Measurements from ENCODE around the gene LZTFL1.

LZTFL1 gene

DNA sequence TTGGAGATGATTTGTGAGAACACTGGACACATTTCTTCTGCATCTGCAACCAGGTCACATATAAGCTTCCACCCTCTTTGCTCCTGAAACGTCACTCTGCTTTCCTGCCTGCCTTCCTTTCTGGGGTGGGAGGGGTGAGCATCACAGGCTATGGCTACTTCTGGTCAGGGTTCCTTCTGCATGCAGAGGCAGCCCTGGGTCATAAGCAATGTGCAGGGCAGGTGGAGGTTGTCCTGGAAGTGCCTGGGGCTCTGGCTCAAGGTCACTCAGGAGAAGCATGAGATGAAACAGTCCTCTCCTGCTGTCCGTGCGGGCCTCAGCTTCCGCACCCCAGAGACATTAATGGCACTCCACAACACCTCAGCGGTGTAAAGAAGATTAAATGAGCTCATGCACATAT is 60.6 kb downstream of the LZTFL1 start:
- Histone ChIP-seq H3F3A (ENCODE audit: insufficient read depth) (no peaks in the 10 kb centered on the region), H3K4me3 (ENCODE audit: insufficient read depth, low read length, poor library complexity, severe bottlenecking) (no peak overlapping the region), H3K4me2 (ENCODE audit: low read depth, low read length, poor library complexity, severe bottlenecking) (no peak overlapping the region), H2AFZ (ENCODE audit: low read depth, low read length, severe bottlenecking) (no peak overlapping the region), H3K9me2 (replicated peaks; ENCODE audit: insufficient read depth, low read length) (no peaks in the 10 kb centered on the region), H3K36me3 (ENCODE audit: low read length) (no peaks in the 10 kb centered on the region), H3K27me3 (ENCODE audit: low read length) (no peaks in the 10 kb centered on the region), H3K27ac (ENCODE audit: low read depth, low read length) (no peak overlapping the region), H4K20me1 (ENCODE audit: low read depth, low read length) (no peaks in the 10 kb centered on the region), H3K9ac (ENCODE audit: low read length) (no peak overlapping the region), H3K79me2 (ENCODE audit: insufficient read depth, low read length) (no peaks in the 10 kb centered on the region), H3K9me3 (ENCODE audit: insufficient read depth, low read length) (no peaks in the 10 kb centered on the region)
- TF ChIP-seq, protein P1, sequence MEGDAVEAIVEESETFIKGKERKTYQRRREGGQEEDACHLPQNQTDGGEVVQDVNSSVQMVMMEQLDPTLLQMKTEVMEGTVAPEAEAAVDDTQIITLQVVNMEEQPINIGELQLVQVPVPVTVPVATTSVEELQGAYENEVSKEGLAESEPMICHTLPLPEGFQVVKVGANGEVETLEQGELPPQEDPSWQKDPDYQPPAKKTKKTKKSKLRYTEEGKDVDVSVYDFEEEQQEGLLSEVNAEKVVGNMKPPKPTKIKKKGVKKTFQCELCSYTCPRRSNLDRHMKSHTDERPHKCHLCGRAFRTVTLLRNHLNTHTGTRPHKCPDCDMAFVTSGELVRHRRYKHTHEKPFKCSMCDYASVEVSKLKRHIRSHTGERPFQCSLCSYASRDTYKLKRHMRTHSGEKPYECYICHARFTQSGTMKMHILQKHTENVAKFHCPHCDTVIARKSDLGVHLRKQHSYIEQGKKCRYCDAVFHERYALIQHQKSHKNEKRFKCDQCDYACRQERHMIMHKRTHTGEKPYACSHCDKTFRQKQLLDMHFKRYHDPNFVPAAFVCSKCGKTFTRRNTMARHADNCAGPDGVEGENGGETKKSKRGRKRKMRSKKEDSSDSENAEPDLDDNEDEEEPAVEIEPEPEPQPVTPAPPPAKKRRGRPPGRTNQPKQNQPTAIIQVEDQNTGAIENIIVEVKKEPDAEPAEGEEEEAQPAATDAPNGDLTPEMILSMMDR (IDR thresholded peaks at IDR 0.05; ENCODE audit: insufficient read depth, low read length, poor library complexity, severe bottlenecking), result no peak
- TF ChIP-seq EZH2phosphoT487 (conservative IDR thresholded peaks at IDR 0.05; ENCODE audit: low read length), result no peak

DNA sequence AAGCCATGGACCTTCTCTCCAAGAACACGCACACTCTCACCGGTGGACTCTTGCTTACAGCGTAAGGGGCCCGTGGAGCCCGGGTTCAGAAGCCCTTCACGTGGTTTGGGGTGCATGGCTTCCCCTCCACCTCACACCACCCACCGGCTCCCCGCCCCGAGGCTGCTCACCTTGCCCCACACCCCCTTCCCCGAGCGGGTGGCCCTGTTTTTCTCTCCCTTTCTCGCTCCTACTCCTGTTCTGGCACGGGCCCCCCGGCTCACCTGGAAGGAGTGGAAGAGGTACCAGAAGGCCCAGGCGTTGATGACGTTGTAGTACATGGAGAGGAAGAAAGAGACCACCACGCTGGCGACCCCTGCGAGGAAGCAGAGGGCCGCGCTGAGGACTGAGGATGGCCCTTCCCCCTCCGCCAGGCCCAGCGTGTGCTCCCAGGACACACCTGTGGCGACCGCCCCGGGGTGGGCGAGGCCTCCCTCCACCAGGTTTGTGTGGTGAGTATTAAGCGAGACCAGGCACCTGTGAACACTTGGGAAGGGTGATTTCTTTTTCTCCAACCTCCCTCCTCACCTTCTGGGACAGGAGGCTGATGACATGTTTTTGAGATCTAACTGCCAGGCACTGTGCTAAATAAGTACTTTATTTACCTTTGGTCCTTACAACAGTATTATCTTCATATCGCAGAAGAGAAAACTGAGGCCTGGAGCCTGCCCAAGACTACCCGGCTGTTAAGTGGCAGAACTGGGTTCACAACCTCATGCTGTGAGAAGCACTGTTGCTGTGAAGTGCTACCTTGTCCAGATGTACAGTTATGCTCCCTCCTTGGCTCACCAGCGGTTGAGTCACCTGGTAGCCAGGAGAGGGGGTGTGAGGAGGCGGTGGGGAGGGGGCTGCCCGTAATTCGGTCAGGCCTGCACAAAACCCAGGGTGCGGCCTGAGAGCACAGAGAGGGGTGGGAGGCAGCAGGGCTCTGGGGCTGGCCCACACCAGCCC is 61.9 kb downstream of the LZTFL1 start:
- H3K27ac ChIP-seq (ENCODE audit: low read depth, low read length), result no peak overlapping the region
- TF ChIP-seq, protein P1 (IDR thresholded peaks at IDR 0.05; ENCODE audit: insufficient read depth, low read length, poor library complexity, severe bottlenecking), result no peak
- no peak for TF ChIP-seq EZH2phosphoT487 (conservative IDR thresholded peaks at IDR 0.05; ENCODE audit: low read length)
- H3K9ac ChIP-seq (ENCODE audit: low read length), result no peak overlapping the region
- no peaks in the 10 kb centered on the region for H3F3A ChIP-seq (ENCODE audit: insufficient read depth)
- no peaks in the 10 kb centered on the region for H3K27me3 ChIP-seq (ENCODE audit: low read length)
- H3K4me3 ChIP-seq (ENCODE audit: insufficient read depth, low read length, poor library complexity, severe bottlenecking), result no peak overlapping the region
- no peaks in the 10 kb centered on the region for H3K79me2 ChIP-seq (ENCODE audit: insufficient read depth, low read length)
- no peak overlapping the region for H3K4me2 ChIP-seq (ENCODE audit: low read depth, low read length, poor library complexity, severe bottlenecking)
- no peaks in the 10 kb centered on the region for H3K9me3 ChIP-seq (ENCODE audit: insufficient read depth, low read length)
- no peaks in the 10 kb centered on the region for H3K36me3 ChIP-seq (ENCODE audit: low read length)
- H2AFZ ChIP-seq (ENCODE audit: low read depth, low read length, severe bottlenecking), result no peak overlapping the region
- H4K20me1 ChIP-seq (ENCODE audit: low read depth, low read length), result no peaks in the 10 kb centered on the region
- H3K9me2 ChIP-seq (replicated peaks; ENCODE audit: insufficient read depth, low read length), result no peaks in the 10 kb centered on the region

DNA sequence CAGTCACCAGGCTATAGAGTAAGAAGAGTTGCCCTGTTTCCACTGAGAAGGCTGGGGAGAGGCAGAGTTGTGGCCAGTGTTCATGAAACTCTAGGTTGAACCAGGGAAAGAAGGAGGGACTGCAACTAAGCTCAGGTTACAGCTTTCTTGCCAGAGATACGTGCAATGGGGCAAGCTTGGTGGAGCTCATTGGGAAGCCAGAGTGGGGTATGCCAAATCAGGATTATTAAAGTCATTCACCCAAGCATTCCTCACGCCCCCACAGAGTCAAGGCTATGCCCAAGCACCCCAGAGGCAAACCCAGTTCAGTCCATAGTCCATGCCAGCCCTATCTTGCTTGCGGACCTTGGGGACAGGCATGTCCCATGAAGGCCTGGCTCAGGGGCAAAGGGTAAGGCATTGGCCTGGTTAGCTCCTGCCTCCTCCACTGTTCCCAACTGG is 63.1 kb downstream of the LZTFL1 start:
- Histone ChIP-seq H3K4me2 (ENCODE audit: low read depth, low read length, poor library complexity, severe bottlenecking) (no peak overlapping the region), H3K79me2 (ENCODE audit: insufficient read depth, low read length) (no peaks in the 10 kb centered on the region), H3K4me3 (ENCODE audit: insufficient read depth, low read length, poor library complexity, severe bottlenecking) (no peak overlapping the region), H3K36me3 (ENCODE audit: low read length) (no peaks in the 10 kb centered on the region), H2AFZ (ENCODE audit: low read depth, low read length, severe bottlenecking) (no peak overlapping the region), H3K27ac (ENCODE audit: low read depth, low read length) (no peak overlapping the region), H3K9me3 (ENCODE audit: insufficient read depth, low read length) (no peaks in the 10 kb centered on the region), H3K27me3 (ENCODE audit: low read length) (no peaks in the 10 kb centered on the region), H3F3A (ENCODE audit: insufficient read depth) (no peaks in the 10 kb centered on the region), H3K9ac (ENCODE audit: low read length) (no peak overlapping the region), H3K9me2 (replicated peaks; ENCODE audit: insufficient read depth, low read length) (no peaks in the 10 kb centered on the region), H4K20me1 (ENCODE audit: low read depth, low read length) (no peaks in the 10 kb centered on the region)
- TF ChIP-seq, protein P1 (IDR thresholded peaks at IDR 0.05; ENCODE audit: insufficient read depth, low read length, poor library complexity, severe bottlenecking), result no peak
- no peak for TF ChIP-seq EZH2phosphoT487 (conservative IDR thresholded peaks at IDR 0.05; ENCODE audit: low read length)

Measured in SU-DHL-6 (cell line).